Tibial artery (tissue), 4 donors: ENCODE results near the gene CERS1.

Experiments
- DNase-seq, 2 donors: peaks; one replicate each; pipeline ENCODE4 v3.0.0-alpha.2; 2019
- H3K27ac ChIP-seq, 2 donors: fragments of 200-600 bp; sonication (generic) in 1 of 2; 1 replicate in 1 of 2; 2 replicates in 1 of 2; pipeline ENCODE4 v1.5.1; 2018 to 2019; ENCODE audit warnings: mild to moderate bottlenecking in 1 of 2
- H3K27me3 ChIP-seq, 2 donors: fragments of 200-600 bp; sonication (generic) in 1 of 2; one replicate each; pipeline versions ENCODE4 v1.5.1 to v1.6.0; 2016 to 2019
- H3K36me3 ChIP-seq, 3 donors: fragments of 200-600 bp; sonication (generic) in 2 of 3; one replicate each; pipeline ENCODE4 v1.5.1; 2016 to 2019; ENCODE audit warnings: mild to moderate bottlenecking in 2 of 3
- H3K4me1 ChIP-seq, 4 donors: fragments of 200-600 bp; sonication (generic) in 2 of 4; 1 replicate in 3 of 4; 2 replicates in 1 of 4; pipeline ENCODE4 v1.5.1; 2016 to 2019
- H3K4me3 ChIP-seq, 2 donors: fragments of 200-600 bp; sonication (generic) in 1 of 2; 1 replicate in 1 of 2; 2 replicates in 1 of 2; pipeline ENCODE4 v1.5.1; 2018 to 2019; ENCODE audit warnings: mild to moderate bottlenecking in 2 of 2
- H3K9me3 ChIP-seq, 3 donors: fragments of 200-600 bp; sonication (generic) in 1 of 3; one replicate each; pipeline ENCODE4 v1.5.1; 2016 to 2019
- intact Hi-C: fragments of 100-400 bp; cut with DNase I; formaldehyde crosslinking; loops from one replicate; pipeline ENCODE4 v1.15.0; 2023; ENCODE audit warnings: low total_unique reads
- TF ChIP-seq, protein P1 (sequence below), 2 experiments: fragments of 200-600 bp in 1 of 2; fragments of 450-650 bp in 1 of 2; IDR thresholded peaks; one replicate each; pipeline ENCODE4 v1.5.1; 2017 to 2019; ENCODE audit warnings: antibody characterized with exemption in 2 of 2, mild to moderate bottlenecking in 1 of 2, moderate library complexity in 1 of 2

Gene CERS1

GRCh38 chr19:18857223-18857622 is 38.7 kb downstream of the CERS1 start:
- H3K4me1 ChIP-seq = no peaks in the 10 kb centered on the region
- no peak overlapping the region for H3K27ac ChIP-seq
- peaks cover 100% of the 10 kb centered on the region in 3 donors for H3K36me3 ChIP-seq
- H3K9me3 ChIP-seq = no peaks in the 10 kb centered on the region
- no peaks in the 10 kb centered on the region for H3K27me3 ChIP-seq
- DNase-seq = no peak
- intact Hi-C loops = no loop called here
- H3K4me3 ChIP-seq = no peak overlapping the region
- TF ChIP-seq, protein P1, sequence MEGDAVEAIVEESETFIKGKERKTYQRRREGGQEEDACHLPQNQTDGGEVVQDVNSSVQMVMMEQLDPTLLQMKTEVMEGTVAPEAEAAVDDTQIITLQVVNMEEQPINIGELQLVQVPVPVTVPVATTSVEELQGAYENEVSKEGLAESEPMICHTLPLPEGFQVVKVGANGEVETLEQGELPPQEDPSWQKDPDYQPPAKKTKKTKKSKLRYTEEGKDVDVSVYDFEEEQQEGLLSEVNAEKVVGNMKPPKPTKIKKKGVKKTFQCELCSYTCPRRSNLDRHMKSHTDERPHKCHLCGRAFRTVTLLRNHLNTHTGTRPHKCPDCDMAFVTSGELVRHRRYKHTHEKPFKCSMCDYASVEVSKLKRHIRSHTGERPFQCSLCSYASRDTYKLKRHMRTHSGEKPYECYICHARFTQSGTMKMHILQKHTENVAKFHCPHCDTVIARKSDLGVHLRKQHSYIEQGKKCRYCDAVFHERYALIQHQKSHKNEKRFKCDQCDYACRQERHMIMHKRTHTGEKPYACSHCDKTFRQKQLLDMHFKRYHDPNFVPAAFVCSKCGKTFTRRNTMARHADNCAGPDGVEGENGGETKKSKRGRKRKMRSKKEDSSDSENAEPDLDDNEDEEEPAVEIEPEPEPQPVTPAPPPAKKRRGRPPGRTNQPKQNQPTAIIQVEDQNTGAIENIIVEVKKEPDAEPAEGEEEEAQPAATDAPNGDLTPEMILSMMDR (IDR thresholded peaks at IDR 0.05) = no peak

DNA sequence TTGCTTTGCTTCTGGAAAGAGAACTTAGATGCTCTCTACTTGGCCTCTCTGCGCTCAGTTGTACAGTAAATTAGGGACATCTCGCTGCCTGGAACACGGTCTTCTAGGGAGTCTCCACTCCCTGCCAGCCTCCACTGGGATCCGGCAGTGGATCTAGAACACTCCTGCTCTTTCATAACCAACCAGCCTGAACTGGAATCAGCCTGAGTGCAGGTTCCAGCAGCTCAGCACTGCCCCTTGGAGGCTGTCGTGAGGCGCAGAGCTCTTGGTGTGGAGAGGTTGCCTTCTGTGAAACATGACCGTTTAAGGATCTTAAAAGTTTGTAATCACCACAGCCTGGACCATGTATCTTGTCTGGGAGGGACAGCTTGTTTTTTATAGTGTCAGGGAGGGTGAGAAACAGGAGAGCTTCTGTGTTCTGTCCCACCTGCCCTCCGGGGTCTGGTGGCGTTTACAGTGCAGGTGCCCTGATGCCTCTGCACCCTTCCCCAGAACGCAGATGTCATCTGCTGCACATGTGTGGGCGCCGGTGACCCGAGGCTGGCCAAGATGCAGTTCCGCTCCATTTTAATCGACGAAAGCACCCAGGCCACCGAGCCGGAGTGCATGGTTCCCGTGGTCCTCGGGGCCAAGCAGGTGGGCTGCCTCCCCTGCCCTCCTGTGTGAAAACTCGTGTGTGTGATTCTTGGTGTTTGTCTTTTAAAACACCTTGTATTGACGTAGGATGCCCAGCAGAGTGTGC is 39.4 kb downstream of the CERS1 start:
- no peak overlapping the region for H3K4me3 ChIP-seq
- no peaks in the 10 kb centered on the region for H3K27me3 ChIP-seq
- H3K36me3 ChIP-seq = peaks cover 100% of the 10 kb centered on the region in 3 donors
- no peak overlapping the region for H3K27ac ChIP-seq
- DNase-seq = no peak
- TF ChIP-seq, protein P1 (IDR thresholded peaks at IDR 0.05) = no peak
- intact Hi-C loops = no loop called here
- H3K4me1 ChIP-seq = peaks cover 0 to 7% (median 0%) of the 10 kb centered on the region in 4 donors
- H3K9me3 ChIP-seq = no peaks in the 10 kb centered on the region

DNA sequence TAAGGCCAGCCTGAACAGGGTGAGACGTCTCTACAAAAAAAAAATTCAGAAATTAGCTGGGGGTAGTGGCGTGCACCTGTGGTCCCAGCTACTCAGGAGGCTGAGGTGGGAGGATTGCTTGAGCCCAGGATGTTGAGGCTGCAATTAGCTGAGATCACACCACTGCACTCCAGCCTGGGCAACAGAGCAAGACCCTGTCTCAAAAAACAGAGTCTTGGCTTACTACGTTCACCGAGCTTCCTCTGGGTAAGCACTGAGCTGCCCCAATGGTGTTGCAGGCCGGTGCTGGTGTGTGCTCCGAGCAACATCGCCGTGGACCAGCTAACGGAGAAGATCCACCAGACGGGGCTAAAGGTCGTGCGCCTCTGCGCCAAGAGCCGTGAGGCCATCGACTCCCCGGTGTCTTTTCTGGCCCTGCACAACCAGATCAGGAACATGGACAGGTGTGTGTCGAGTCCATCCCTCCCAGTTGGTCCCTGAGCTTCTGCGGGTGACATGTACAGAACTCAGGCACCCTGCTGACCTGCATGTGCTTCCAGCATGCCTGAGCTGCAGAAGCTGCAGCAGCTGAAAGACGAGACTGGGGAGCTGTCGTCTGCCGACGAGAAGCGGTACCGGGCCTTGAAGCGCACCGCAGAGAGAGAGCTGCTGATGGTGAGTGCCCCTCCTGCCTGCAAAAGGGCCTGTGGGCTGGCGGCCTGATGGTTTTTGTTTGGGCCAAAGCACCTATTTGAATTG is 40.1 kb downstream of the CERS1 start:
- Histone ChIP-seq H3K4me1 (peaks cover 0 to 10% (median under 1%) of the 10 kb centered on the region in 4 donors), H3K27ac (no peak overlapping the region), H3K36me3 (peaks cover 100% of the 10 kb centered on the region in 3 donors), H3K27me3 (no peaks in the 10 kb centered on the region), H3K9me3 (no peaks in the 10 kb centered on the region), H3K4me3 (no peak overlapping the region)
- no peak for DNase-seq
- intact Hi-C loops = no loop called here
- TF ChIP-seq, protein P1 (IDR thresholded peaks at IDR 0.05) = no peak

- H3K27me3 ChIP-seq = no peaks in the 10 kb centered on the region
- intact Hi-C loops = no loop called here
- H3K4me1 ChIP-seq = peaks cover 0 to 18% (median 8%) of the 10 kb centered on the region in 4 donors
- no peak for DNase-seq
- peaks cover 100% of the 10 kb centered on the region in 3 donors for H3K36me3 ChIP-seq
- no peak overlapping the region for H3K27ac ChIP-seq
- no peaks in the 10 kb centered on the region for H3K9me3 ChIP-seq
- no peak overlapping the region for H3K4me3 ChIP-seq
- TF ChIP-seq, protein P1 (IDR thresholded peaks at IDR 0.05) = no peak
Measured at GRCh38 chr19:18854982-18855381, 41.0 kb downstream of the CERS1 start.

- Histone ChIP-seq H3K27ac (no peak overlapping the region), H3K9me3 (no peaks in the 10 kb centered on the region), H3K27me3 (no peaks in the 10 kb centered on the region), H3K4me3 (no peak overlapping the region), H3K4me1 (peaks cover 0 to 29% (median 19%) of the 10 kb centered on the region in 4 donors), H3K36me3 (peaks cover 89 to 91% (median 90%) of the 10 kb centered on the region in 3 donors)
- DNase-seq = no peak
- intact Hi-C loops = no loop called here
- TF ChIP-seq, protein P1 (IDR thresholded peaks at IDR 0.05) = no peak
Measured at GRCh38 chr19:18853755-18854427, 42.1 kb downstream of the CERS1 start.
